HG02678 (cell line): ENCODE results near the gene TMIGD2.
"Not testable (repeated sequence)": the region's sequence is repeated elsewhere in the genome, so short reads cannot be mapped to it uniquely, and the experiment has no call there.

ENCODE experiments used
- ATAC-seq: cut with Tn5 transposase; IDR thresholded peaks from one replicate; pipeline ENCODE4 v1.9.1; 2021; ENCODE audit warnings: mild to moderate bottlenecking, moderate library complexity; ENCODE audit not compliant: unreplicated experiment

TMIGD2 gene

DNA sequence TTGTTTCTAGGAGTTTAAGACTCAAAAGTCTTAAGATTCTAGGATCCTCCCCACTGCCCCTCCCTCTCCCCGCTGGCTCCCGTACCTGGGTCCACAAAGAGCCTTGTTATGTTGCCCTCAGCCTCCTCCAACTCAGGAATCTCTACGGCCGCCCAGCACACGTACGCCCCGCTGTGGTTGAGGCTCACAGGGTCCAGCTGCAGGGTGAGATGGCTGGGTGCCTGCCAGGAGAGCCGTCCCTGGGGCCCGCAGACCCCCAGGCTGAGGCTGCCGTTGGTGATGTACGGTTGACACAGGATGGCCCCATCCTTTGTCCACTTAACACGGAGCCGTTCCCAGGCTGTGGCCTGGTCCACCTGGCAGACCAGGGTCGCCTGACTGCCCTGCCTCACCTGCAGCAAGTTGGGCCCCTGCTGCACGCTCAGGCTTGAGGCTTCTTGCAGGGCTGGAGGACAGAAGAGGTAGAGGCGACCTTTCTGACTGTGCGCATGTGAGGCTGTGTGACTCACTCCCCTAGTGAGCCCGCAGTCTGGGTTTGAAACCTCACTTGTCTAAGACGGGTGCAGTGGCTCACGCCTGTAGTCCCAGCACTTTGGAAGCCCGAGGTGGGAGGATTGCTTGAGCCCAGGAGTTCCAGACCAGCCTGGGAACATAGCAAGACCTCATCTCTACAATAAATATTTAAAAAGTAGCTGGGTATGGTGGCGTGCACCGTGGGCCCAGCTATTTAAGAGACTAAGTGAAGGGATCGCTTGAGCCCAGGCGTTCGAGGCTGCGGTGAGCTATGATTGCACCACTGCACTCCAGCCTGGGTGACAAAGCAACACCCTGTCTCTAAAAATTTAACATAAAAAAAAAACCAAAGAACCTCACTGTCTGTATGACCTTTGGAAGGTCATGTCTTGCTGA is 4.0 kb downstream of the TMIGD2 start:
- ATAC-seq: no peak

DNA sequence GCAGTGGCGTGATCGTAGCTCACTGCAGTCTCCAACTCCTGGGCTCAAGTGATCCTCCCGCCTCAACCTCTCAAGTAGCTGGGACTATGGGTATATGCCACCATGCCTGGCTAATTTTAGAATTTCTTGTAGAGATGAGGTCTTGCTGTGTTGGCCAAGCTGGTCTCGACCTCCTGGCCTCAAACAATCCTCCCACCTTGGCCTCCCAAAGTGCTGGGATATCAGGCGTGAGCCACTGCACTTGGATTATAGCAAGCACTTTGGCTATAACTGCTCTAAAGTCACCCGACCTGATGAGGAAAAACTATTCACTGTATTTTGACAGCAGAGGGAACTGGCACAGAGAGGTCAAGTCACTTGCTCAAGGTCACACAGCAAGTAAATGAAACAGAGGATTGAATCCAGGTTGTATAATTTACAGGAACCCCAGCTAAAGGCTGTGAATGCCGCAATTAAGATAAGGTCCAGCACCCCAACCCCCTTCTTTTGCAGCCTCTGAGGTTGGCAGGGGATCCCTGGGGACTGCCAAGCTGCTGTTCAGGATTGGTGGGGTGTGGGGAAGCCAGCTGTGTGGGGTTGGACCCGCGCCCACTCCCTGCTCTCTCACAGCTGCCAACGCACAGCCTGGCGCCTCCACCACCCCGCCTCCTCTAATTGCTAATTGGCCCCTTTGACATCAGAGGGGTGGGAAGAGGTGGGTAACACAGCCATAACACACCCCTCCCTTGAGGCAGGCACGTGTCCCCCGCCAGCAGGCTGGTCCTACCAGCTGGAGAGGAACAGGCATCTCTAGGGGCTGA is 6.0 kb downstream of the TMIGD2 start:
- ATAC-seq: no peak

DNA sequence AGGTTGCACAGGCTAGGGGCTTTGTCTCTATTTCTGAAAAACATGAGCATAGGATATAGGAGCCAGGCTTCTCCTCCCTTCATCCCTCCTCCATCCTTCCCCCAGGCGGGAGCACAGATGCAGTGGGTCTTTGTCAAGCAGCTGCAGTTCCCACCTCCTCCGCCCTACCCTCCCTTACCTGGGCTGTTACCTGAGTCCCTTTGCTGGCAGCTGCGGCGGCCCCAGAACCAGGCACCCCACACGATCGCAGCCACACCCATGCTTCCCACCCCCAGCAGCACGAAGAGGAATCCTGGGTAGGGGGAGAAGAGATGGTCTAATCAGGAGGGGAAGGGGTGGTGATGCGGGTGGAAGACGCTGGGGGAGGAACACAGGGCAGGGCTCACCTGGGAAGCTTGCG is 7.8 kb downstream of the TMIGD2 start:
- ATAC-seq: no peak

DNA sequence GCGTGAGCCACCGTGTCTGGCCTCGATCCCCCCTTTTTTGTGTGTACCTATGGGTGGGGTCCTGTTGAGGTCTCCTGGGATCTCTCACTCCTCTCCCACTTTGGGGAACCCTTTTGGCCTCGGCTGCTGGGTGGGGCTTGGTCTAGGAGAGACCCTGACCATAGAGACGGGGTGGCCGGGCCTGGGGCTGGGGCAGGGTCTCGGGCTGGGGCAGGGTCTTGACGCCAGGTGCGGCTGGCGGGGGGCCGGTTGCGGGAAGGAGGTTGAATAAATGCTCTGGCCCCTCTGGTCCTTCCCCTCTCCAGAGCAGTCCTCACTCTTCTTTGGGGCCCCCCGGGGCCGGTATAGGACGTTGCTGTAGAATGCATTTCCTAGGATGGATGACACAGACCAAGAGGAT is 9.7 kb downstream of the TMIGD2 start:
- ATAC-seq: no peak

DNA sequence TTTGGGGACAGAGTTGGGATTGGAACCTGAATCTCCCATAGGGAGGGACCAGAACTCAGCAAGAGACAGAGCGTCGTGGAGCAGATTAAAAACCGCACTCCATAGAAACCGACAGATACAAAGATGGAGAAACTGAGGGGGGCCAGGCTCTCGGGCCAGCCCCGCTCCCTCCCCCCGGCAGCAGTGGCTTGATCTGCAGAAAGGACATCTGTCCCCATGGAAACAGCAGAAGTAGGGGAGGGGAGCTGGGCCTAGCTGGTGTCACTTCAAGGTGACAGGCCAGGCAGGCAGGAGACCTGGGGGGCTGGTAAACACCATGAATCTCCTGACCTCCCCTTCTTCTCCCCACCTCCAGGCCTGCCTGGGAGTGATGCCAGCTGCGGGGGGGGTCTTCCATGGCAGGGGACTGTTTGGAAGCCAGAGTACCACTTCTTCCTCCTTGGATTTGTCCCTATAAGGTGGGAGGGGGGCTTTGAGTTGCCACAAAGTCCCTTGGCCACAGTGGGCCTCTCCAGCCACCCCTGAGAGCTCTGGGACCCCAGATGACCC is 10.9 kb downstream of the TMIGD2 start:
- ATAC-seq: no peak

DNA sequence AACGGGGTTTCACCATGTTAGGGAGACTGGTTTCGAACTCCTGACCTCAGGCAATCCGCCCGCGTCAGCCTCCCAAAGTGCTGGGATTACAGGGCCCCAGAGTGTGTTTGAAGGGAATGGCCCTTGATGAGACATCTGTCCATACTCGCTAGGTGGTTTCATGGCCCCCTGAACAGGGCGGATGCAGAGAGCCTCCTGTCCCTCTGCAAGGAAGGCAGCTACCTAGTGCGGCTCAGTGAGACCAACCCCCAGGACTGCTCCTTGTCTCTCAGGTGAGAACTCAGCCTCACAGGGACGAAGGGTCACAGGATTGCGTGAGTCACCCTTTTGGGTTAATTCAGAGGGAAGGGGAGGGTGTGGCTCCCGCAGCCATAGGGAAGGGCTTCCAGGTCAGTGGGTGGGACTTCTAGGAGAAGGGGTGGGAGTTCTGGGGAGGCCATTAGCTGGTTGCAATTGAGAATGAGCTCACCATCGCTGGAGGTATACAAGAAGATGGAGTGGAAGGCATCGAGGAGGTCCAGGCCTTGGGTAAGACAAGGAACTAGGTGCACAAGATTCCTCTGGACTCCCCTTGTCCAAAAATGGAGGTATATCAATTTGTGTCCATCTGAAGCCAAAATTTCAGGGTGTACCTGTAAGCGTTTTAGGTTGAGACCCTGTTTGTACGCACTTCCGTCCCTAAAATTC is 14.0 kb downstream of the TMIGD2 start:
- no peak for ATAC-seq

DNA sequence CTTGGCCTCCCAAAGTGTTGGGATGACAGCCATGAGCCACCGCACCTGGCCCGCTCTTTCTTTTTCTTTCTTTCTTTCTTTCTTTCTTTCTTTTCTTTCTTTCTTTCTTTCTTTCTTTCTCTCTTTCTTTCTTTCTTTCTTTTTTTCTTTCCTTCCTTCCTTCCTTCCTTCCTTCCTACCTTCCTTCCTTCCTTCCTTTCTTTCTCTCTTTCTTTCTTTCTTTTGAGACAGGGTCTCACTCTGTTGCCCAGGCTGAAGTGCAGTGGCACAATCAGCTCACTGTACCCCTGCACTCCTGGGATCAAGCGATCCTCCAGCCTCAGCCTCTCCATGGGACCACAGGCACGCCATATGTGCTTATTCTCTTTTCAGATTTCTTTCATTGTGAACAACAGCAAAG is 16.0 kb downstream of the TMIGD2 start:
- not testable (repeated sequence) for ATAC-seq

DNA sequence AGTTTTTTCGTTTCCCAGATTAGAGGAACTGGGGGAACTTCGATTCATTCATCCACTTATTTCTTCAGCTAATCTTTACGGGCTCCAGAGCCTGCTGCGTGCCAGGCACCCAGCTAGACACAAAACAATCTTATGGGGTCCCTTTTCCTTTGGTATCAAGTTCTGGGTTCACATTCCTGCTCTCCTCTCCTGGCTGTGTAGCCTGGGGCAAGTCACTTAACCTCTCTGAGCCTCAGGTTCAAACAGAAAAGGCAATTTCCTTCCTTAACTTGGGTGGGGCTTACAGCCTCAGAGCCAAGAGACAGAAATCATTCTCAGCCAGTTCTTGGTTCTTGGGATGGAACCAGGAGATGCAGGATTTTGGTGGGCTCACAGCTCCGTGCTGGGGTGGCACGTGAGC is 17.2 kb downstream of the TMIGD2 start:
- no peak for ATAC-seq

DNA sequence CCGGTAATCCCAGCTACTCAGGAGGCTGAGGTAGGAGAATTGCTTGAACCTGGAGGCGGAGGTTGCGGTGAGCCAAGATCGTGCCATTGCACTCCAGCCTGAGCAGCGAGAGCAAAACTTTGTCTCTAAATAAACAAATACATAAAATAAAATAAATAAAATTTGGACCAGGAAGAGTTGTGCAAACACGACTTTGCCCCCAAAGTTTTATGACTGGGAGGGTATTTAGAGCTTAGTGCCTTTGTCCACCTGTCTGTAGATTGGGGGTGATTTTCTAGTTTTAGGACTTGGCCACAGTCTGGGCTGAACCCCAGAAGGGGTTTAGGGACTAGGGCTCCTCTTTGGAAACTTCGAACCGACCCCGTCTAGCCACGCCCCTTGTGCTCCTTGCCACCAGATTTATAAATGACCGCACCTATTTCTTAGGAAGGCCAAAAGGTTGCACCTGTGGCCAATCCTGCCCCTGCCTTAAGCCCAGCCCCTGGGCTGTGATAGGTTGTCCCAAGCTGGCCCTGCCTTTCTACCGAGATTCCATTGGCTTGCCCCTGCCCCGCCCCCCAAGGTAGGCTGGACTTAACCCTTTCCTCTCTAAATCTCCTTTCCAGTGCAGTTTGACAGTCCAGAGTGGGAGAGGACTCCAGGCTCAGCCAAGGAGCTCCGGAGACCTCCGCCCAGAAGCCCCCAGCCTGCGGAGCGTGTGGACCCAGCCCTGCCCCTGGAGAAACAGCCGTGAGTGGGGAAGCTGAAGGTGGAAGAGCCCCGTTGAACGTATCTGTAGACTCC is 17.8 kb downstream of the TMIGD2 start:
- no peak for ATAC-seq

DNA sequence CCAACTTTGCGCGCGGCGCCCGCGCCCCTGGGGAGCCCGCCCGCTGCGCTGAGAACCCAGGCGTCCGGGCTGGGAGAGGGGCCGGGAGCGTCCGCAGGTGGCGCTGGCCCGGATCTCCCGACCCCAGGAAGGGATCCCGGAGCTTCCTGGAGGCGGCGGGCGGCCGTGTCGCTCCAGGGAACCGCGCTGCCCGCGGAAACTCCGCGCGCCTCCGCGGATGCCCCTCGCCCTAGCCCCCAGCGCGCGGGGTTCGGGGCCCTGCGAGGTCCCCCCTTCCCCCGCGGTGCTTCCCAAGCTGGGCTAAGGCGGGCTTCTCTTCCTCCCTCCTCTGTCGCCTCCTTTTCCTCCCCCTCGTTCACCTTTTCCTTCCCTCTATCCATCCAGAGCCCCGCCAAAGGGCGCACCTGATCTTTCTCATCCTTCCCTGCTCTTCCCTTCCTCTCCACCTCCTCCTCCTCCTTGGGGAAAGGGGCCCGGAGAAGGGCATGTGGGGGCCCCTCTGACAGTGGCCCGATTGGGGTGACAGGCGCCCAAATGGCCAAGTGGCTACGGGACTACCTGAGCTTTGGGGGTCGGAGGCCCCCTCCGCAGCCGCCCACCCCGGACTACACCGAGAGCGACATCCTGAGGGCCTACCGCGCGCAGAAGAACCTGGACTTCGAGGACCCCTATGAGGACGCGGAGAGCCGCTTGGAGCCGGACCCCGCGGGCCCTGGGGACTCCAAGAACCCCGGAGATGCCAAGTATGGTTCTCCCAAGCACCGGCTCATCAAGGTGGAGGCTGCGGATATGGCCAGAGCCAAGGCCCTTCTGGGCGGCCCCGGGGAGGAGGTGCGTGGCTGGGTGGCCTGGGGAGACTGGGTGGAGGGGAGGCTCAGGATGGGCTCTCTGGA is 22.4 kb downstream of the TMIGD2 start:
- ATAC-seq: no peak

DNA sequence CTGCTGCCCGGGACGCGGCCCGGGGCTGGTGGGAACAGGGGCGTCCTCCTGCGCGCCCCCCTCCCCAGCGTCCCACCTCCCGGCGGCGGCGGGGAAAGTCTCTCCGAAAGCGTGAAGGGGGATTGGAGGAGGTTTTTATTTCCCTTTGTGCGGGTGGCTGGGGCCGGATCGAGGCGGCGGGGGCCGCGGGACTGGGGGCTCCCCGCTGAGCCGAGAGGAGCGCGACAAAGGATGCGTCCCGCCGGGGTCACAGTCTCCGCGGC is 23.0 kb downstream of the TMIGD2 start:
- ATAC-seq: no peak

DNA sequence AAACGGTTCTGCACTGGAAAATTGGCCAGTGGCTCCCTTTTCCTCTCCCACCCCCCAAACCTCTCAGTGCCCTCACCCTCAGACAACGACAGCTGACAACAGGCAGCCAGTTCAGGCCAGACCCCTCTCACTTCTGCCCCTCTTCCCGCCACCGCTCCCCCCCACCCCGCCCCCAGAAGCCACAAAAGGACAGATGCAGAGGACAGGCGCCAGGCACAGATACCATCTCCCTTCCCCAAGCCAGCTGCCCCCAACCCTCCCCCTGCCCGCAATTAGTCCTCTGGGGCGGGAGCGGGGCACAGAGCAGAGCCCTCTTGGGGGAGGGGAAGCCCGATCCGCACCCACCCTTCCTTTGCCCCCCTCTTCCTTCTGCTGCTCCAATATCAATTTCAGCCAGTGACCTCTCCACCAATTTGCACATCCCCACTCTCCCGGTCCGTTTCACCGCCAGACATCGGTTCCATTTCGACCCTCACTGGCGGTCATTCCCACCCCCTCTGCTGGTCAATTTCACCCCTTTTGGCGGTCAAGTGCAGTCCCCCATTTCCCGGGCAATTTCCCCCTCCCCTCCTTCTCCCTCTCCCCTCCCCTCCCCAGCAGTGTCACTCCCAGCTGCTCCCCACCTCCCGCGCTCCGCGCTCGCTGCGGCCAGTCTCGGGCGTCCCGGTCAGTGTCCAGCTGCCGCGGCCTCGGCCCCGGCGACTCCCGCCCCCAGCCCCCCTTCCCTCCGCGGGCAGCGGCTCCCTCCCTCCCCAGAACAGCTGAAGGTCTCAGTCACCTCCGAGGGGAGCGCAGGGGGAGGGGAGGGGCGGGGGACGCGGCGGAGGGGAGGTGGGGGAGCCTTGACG is 23.5 kb downstream of the TMIGD2 start, which contains the start of gene SHD:
SHD (plus strand) TSS at position 848 of the 848 bp plus-strand sequence. CDS start 798 bp downstream, outside the sequence.
- ATAC-seq: no peak

DNA sequence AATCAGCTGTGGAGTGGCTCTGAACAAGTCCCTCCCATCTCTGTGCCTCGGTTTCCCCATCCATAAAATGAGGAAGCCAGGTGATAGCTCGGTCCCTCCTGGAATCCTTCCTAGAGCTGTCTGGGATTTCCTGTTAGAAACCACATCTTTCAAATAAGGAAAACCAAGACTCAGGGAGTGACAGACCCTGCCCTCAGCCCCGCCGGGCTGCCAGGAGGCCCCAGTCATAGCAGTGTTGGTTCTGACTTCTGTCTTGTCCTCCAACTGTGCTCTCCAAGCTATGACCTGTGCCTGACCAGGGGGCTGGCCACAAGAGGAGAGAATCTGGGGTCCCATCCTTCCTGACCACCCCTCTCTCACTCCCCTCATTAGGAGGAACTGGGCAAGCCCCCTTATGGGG is 24.2 kb downstream of the TMIGD2 start:
- no peak for ATAC-seq

DNA sequence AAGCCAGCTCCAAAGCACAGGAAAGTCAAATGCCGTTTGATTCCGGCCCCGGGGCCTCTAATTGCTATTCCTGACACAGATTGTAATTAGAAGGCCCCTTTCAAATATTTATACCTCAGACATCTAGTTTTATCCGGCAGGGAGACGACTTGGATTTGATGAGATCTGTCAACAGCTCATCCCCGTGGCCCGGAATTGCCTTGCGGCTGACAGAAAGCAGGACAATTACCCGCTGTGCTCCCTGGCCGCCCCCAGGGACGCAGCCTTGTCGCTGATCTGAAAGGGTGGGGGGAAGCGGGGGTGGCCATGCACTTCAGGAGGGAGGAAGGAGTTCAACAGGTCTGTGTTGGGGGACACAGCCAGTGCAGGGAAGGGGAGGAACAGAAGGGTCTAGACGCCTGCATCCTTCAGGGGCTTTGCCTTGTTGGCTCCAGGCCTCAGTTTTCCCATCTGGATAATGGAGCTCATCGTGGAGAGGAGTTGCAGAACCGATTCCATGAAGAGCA is 24.9 kb downstream of the TMIGD2 start:
- ATAC-seq: no peak

DNA sequence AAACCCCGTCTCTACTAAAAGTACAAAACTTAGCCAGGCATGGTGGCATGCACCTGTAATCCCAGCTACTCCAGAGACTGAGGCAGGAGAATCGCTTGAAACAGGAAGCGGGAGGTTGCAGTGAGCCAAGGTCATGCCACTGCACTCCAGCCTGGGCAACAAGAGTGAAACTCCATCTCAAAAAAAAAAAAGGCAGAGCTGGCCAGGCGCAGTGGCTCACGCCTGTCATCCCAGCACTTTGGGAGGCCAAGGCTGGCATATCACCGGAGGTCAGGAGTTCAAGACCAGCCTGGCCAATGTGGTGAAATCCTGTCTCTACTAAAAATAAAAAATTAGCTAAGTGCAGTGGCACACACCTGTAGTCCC is 27.9 kb downstream of the TMIGD2 start:
- ATAC-seq: not testable (repeated sequence)

DNA sequence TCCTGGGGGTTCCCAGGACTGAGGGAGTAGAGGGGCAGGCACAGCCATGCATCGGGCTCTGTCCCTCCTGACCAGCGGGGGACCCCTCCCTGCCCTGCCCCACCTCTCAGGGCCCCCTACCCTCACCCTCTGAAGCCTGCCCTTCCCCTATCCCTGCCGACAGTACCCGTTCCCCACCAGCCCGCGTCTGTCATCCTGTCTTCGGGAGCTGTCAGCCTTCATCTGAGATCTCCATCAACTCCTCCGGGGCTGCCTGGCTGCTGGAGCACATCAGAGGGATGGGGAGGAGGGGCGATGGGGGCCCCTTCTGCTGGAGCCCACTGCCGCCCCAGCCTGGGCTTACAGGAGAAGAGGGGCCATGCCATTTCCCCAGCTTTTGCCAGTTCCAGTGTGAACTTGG is 29.3 kb downstream of the TMIGD2 start:
- no peak for ATAC-seq

DNA sequence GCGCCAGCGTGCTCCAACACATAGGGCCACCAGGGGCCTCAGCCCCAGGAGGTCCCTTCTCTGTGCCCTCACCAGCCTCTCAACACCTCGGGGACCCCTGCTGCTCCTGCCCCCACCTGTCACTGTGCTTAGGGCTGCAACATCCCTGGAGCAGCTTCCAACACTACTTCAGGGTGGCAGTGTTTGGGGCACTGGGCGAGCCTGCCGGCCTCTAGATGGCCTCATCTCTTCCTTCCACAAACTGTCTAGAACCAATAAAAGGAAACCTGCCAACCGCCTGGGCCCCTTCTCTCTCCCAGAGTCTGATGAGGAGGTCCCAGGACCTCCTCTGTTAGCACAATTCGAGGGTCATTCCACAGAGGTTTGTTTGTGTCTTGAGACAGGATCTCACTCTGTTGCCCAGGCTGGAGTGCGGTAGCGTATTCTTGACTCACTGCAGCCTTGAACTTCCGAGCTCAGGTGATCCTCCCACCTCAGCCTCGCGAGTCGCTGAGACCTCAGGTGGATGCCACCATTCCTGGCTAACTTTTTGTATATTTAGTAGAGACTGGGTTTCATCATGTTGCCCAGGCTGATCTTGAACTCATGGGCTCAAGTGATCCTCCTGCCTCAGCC is 33.3 kb downstream of the TMIGD2 start:
- ATAC-seq: no peak
